Prostate gland (tissue), 2 donors: ENCODE data around the gene TNNI3K.

Experiments
- CTCF ChIP-seq, 4 experiments: fragments of 200-600 bp in 2 of 4; fragments of 450-650 bp in 2 of 4; sonication (generic) in 2 of 4; IDR thresholded peaks; 1 replicate in 3 of 4; 2 replicates in 1 of 4; pipeline ENCODE4 v1.5.1; 2016 to 2019; ENCODE audit warnings: antibody characterized with exemption in 4 of 4, mild to moderate bottlenecking in 2 of 4, moderate library complexity in 2 of 4
- POLR2AphosphoS5 ChIP-seq: sonication (generic); formaldehyde crosslinking; IDR thresholded peaks from one replicate; pipeline ENCODE4 v1.6.1; 2017; ENCODE audit warnings: antibody characterized with exemption

GRCh38 chr1:74266001-74266400, 30.8 kb downstream of the TNNI3K start:
- TF ChIP-seq CTCF (IDR thresholded peaks at IDR 0.05) (no peak), POLR2AphosphoS5 (no peak)
